ENCODE results near the gene CAPN5. TPM values are rescaled to one million over a fixed set of nuclear protein-coding genes. Genes with fewer than 3 reads are reported as not detected.

Gene CAPN5
- total RNA-seq, 2 donors from 2014 or later: 0.19 to 0.93 TPM

DNA sequence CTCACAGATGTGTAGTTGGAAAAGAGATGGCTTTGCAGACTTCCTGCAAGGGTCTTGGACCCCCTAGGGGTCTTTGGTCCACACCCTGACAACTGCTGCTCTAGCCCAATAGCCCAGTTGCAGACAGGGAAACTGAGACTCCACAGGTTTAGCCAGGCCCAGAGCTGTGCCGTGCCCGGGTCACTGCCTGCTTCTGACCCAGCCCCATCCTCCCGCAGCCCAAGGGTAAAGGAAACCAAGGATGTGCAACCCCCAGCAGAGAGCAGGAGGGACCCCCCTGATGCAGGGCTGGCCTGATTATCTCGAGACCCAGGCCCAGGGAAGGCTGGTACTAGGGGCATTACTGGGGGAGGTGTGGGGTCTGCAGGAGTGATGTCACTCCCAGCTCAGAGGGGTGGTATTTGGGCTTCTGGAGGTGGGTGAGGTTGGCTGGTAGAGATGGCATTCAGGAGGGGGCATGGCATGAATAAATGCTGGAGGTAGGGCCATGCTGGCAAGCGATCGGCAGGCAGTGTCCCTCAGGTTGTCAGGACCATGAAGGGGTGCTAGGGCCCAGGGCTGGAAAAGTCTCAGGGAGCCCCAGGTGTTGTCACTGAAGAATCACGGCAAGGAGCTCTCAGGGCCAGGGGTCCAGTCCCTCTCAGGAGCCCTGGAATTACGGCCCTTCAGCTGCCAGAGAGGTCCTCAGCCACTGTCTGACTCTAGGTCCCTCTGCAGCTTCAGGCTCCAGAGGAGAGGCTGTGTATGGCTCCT, 82.4 kb downstream of the CAPN5 start:
- Mint-ChIP-seq H3K27me3 (no peaks in the 10 kb centered on the region), H3K9me3 (no peaks in the 10 kb centered on the region), H3K27ac (no peak overlapping the region), H3K4me1 (peaks cover 26% of the 10 kb centered on the region), H3K36me3 (ENCODE audit: low read depth) (no peaks in the 10 kb centered on the region), H3K4me3 (peak overlapping the region; percentile 63)
- no peak for ATAC-seq (replicated peaks)

DNA sequence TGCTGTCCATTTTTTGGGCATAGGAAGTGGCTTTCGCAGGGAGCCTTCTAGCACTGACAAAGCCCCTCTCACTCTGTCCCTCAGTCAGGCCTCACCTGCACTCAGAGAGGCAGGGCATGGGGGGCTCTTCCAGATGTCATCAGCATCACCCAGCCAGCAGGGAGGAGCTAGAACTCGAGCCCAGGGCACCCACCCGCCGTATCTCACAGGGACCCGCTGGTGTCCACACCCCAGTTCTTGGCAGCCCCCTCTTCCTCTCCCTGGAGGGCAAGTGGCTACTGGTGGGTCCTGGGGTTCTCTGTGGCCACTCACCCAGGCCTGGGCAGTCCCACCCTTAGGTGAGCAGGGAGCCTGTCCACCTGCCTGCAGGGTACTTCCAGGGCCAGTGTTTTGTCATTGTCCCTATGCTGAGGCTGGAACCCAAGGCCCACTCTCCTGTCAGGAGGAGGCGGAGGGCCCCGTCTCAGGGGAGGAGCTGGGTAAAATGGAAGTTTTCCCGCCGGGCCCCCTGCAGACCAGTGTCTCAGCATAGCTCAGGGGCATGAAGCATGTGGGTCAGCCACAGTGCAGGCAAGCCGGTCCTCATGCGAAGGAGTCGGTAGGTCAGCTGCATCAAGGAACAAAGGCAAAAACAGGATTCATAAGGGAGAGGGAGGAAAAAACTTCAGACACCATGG, 83.1 kb downstream of the CAPN5 start:
- no peak overlapping the region for H3K27ac Mint-ChIP-seq

DNA sequence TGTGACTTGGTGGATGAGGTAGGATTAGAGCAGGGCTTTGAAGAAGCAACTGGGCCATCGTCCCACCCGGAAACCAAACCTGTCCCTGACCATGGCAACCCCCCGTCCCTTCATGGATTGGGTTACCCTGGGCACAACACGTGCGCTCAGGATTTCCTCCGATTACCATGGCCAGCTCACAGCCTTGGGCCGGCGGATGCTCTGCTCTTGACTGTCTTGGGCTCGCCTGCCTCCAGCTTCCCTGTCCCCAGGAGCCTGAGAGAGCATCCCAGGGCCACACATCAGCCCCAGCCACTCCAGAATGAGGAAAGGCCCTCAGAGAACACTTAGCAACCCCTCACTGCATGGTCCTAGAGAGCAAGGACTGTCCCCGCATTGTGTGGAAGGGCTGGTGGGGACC, 84.1 kb downstream of the CAPN5 start:
- Mint-ChIP-seq H3K27ac (peak overlapping the region; percentile 86), H3K36me3 (ENCODE audit: low read depth) (no peaks in the 10 kb centered on the region), H3K4me1 (peaks cover 26% of the 10 kb centered on the region), H3K9me3 (no peaks in the 10 kb centered on the region), H3K4me3 (no peak overlapping the region), H3K27me3 (no peaks in the 10 kb centered on the region)
- no peak for ATAC-seq (replicated peaks)

More for the DNA sequence above, 83.1 kb downstream of the CAPN5 start:
- H3K4me3 Mint-ChIP-seq: no peak overlapping the region
- no peaks in the 10 kb centered on the region for H3K9me3 Mint-ChIP-seq
- H3K27me3 Mint-ChIP-seq: no peaks in the 10 kb centered on the region
- H3K36me3 Mint-ChIP-seq (ENCODE audit: low read depth): no peaks in the 10 kb centered on the region
- no peak for ATAC-seq (replicated peaks)
- peaks cover 26% of the 10 kb centered on the region for H3K4me1 Mint-ChIP-seq

DNA sequence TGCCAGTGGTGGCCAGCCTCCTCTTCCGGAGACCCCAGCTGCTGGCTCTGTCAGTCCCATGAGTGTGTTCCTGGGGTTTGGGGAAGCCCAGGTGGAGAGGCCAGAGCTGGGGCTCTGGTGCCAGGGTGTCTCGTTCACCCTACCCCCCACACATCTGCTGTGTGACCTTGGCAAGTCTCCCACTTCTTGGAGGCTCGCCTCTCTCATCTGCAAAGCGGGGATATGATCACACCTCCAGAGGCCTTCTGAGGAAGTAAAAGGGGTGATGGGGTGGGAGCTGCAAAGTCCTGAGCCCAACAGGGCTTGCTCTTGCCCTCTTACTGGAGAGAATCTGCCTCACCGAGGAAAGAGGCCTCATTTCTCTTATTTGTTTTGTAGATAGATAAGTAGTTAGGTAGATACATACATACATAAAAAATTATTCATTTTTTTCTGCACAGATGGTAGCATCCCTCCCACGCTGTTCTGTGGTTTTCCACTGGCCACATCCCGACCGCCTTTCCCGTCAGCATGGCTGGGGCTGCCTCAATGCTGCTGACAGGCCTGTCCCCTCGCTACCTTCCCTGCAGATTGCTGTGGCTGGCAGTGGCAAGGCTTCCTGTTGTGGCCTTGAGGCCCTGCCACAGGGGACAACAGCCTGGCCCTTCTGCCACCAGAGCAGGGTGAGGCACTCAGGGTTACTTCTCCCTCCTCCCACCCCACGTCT, 85.2 kb downstream of the CAPN5 start:
- Mint-ChIP-seq H3K9me3 (no peaks in the 10 kb centered on the region), H3K4me3 (peak overlapping the region; percentile 65), H3K27me3 (no peaks in the 10 kb centered on the region), H3K27ac (peak overlapping the region; percentile 86), H3K4me1 (peaks cover 26% of the 10 kb centered on the region), H3K36me3 (ENCODE audit: low read depth) (no peaks in the 10 kb centered on the region)
- peak; percentile 89 for ATAC-seq (replicated peaks)

DNA sequence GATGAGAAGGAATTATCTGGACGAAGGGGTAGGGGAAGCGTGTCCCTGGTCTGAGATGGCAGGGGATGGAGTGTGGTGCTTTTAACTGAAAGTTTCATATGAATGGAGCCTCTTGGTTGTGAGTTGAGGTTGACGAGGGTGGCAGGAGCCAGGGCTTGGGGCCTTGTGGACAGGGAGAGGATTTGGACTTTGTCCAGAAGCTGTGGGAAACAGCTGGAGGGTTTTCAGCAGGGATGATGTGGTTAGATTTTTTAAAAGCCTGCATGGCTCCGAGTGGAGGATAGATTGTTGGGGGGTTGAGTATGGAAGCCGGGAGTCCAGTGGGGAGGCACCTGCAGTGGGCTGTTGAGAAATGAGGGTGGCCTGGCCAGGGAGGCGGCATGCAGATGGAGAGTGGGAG, 86.1 kb downstream of the CAPN5 start:
- H3K27ac Mint-ChIP-seq: peak overlapping the region; percentile 86
- no peaks in the 10 kb centered on the region for H3K9me3 Mint-ChIP-seq
- no peaks in the 10 kb centered on the region for H3K36me3 Mint-ChIP-seq (ENCODE audit: low read depth)
- no peaks in the 10 kb centered on the region for H3K27me3 Mint-ChIP-seq
- no peak for ATAC-seq (replicated peaks)
- peaks cover 26% of the 10 kb centered on the region for H3K4me1 Mint-ChIP-seq
- peak overlapping the region; percentile 65 for H3K4me3 Mint-ChIP-seq

DNA sequence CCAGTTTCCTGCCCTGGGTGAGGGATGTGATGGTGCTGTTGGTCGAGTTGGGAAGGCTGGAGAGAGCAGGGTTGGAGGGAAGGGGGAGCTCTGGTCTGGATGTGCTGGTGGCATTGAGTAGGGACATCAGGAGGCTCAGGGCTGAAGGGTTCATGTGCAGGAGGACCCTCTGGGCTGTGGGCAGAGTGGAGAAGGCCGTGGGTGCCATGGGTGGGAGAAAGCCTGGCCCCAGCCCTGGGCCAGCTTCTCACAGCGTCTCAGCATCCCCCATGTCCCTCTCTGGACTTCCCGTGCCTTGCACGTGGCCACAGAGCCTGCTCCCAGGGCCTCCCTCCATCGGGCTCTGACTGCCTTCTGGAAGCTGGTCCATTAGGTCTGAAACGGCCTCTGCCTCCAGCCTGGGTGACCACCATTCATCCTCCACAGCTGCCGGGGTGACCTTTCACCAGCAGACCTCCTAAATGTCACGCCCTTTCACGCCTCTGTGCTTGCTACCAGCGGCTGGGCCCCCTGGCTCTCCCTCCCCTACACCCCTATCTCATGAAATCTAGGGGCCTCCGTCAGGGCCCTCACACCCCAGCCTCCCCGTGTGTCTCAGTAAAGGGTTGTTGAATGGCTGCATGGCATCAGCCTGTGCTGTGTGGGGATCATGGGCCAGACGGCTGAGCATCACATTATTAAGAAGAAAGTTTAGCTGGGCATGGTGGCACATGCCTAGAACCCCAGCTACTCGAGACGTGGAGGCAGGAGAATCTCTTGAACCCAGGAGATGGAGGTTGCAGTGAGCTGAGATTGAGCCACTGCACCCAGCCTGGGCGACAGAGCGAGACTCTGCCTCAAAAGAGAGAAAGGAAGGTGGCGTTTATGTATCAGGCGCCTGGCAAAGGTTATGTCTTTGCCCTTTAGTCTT, 86.8 kb downstream of the CAPN5 start:
- Mint-ChIP-seq H3K27me3 (no peaks in the 10 kb centered on the region), H3K4me1 (peaks cover 26% of the 10 kb centered on the region), H3K36me3 (ENCODE audit: low read depth) (no peaks in the 10 kb centered on the region), H3K4me3 (peak overlapping the region; percentile 65), H3K27ac (peak overlapping the region; percentile 86), H3K9me3 (no peaks in the 10 kb centered on the region)
- no peak for ATAC-seq (replicated peaks)

DNA sequence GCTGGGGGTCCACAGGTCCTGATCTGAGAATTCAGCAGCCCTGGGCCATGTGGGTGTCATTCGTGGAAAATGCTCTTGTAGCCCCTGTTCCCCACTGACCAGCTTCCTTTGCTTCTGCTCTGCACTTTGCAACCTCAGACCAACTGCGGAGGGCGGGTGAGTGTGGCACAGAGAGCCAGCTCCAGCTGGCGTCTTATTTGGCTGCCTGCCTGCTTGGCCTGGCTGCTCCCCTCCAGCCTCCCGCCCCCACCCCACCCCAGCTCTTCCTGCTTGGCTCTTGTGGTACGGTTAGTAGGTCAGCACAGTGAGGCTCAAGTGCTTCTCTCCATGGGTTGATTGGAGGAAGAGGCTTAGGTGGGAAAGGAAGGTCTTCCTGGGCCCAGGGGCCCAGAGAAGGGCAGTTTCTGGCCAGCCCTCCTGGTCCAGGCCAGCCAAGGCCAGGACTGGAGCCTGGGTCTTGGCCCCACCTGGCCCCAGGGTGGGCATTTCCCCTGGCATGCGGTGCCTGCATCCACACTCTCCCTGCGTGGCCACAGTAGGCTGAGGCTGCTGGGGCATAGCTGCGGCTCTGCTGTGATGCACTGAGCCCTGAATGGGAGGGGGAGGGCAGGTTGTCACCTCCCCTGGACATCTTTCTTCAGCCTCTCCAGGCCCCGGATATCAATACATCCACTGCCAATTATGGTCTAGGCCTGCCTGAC, 87.8 kb downstream of the CAPN5 start:
- H3K36me3 Mint-ChIP-seq (ENCODE audit: low read depth): no peaks in the 10 kb centered on the region
- no peaks in the 10 kb centered on the region for H3K9me3 Mint-ChIP-seq
- ATAC-seq (replicated peaks): no peak
- no peak overlapping the region for H3K27ac Mint-ChIP-seq
- peak overlapping the region; percentile 65 for H3K4me3 Mint-ChIP-seq
- no peaks in the 10 kb centered on the region for H3K27me3 Mint-ChIP-seq
- peaks cover 26% of the 10 kb centered on the region for H3K4me1 Mint-ChIP-seq

DNA sequence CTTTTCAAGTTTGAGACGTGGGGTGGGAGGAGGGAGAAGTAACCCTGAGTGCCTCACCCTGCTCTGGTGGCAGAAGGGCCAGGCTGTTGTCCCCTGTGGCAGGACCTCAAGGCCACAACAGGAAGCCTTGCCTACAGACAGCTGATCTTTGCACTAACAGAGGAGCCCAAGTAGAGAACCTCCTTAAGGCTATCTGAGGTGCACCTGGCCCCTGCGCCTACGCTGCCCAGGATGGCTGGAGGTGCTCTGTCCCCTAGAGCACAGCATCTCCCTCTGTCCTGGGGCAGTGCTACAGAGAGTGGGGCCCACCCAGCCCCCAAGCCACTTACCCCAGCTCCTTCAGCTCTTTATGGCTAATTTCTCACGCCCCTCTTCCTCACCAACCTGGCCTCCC, 88.3 kb downstream of the CAPN5 start:
- ATAC-seq (replicated peaks): peak; percentile 30
- Mint-ChIP-seq H3K4me1 (peaks cover 26% of the 10 kb centered on the region), H3K27me3 (no peaks in the 10 kb centered on the region), H3K36me3 (ENCODE audit: low read depth) (no peaks in the 10 kb centered on the region), H3K4me3 (no peak overlapping the region), H3K27ac (no peak overlapping the region), H3K9me3 (no peaks in the 10 kb centered on the region)

DNA sequence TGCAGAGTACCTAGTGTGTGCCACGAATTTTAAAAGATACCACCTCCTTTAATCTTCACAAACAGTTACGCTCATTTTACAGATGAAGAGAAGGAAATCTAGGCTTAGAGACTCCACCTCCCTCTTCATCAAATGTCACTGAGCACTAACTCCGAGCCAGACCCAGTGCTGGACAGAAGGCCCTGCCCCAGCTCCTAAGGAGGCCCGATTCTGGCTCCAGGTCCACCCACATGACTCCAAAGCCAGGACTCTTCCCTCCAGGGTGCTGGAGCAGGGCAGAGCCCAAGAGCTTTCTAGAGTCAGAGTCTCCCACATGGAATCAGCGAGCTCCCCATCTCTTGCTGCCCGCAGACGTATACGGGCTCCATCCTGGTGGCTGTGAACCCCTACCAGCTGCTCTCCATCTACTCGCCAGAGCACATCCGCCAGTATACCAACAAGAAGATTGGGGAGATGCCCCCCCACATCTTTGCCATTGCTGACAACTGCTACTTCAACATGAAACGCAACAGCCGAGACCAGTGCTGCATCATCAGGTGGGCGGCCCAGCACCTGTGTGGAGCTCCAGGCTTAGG, 88.9 kb downstream of the CAPN5 start:
- Mint-ChIP-seq H3K36me3 (ENCODE audit: low read depth) (no peaks in the 10 kb centered on the region), H3K27ac (no peak overlapping the region), H3K27me3 (no peaks in the 10 kb centered on the region), H3K4me3 (no peak overlapping the region), H3K9me3 (no peaks in the 10 kb centered on the region), H3K4me1 (peaks cover 26% of the 10 kb centered on the region)
- no peak for ATAC-seq (replicated peaks)

DNA sequence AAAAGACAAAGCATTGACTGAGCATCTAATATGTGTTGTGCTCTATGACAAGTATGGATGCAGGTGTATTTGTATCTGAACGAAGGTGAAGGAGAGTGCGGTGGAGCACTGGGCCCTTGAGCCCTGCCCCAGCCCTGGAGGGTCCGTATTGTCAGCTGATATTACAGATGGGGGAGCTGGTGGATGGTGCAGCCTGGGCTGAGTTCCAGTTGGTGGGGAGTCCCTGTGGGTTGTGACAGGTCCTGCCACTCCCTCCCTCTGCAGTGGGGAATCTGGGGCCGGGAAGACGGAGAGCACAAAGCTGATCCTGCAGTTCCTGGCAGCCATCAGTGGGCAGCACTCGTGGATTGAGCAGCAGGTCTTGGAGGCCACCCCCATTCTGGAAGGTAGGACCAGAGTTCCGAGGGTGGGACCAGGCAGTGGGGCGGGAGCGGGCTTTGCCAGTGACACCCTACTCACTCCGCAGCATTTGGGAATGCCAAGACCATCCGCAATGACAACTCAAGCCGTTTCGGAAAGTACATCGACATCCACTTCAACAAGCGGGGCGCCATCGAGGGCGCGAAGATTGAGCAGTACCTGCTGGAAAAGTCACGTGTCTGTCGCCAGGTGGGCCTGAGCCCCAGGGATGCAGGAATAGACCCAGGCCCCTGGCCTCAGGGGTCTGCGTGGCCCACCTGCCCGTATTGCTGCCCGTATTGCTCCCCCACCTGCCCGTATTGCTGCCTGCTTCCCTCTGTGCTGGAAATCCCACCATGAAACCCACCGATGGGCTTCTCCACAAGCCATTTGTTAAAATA, 89.8 kb downstream of the CAPN5 start:
- no peaks in the 10 kb centered on the region for H3K27me3 Mint-ChIP-seq
- no peak overlapping the region for H3K4me3 Mint-ChIP-seq
- no peaks in the 10 kb centered on the region for H3K9me3 Mint-ChIP-seq
- H3K36me3 Mint-ChIP-seq (ENCODE audit: low read depth): no peaks in the 10 kb centered on the region
- no peak overlapping the region for H3K27ac Mint-ChIP-seq
- H3K4me1 Mint-ChIP-seq: peaks cover 23% of the 10 kb centered on the region
- ATAC-seq (replicated peaks): no peak

DNA sequence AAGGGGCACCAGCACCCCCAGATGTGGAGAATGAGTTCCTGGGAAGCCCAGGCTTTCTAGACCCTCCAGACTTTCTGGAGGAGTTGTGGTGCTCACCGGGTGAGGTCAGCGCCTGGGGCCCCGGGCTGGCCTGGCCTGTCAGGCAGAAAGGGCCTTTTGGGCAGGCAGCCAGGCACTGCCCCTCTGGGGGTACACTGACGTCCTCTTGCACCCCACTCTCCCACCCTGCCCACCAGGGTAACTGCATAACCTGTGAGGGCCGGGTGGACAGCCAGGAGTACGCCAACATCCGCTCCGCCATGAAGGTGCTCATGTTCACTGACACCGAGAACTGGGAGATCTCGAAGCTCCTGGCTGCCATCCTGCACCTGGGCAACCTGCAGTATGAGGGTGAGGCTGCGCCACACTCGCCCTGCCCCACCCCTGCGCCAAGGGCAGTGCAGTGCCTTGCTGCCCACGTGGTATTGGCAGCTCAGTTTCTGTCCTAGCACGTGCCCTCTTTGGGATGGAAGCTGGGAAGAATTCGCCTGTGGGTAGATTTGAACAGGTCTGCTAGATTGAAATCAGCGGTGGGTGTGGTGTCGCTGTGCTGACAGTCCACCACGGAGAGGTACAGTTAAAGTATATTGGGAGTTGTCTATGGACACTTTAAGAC, 91.4 kb downstream of the CAPN5 start:
- Mint-ChIP-seq H3K4me1 (peaks cover 8% of the 10 kb centered on the region), H3K36me3 (ENCODE audit: low read depth) (no peaks in the 10 kb centered on the region), H3K27me3 (no peaks in the 10 kb centered on the region), H3K9me3 (no peaks in the 10 kb centered on the region), H3K4me3 (no peak overlapping the region), H3K27ac (peak overlapping the region; percentile 53)
- no peak for ATAC-seq (replicated peaks)

DNA sequence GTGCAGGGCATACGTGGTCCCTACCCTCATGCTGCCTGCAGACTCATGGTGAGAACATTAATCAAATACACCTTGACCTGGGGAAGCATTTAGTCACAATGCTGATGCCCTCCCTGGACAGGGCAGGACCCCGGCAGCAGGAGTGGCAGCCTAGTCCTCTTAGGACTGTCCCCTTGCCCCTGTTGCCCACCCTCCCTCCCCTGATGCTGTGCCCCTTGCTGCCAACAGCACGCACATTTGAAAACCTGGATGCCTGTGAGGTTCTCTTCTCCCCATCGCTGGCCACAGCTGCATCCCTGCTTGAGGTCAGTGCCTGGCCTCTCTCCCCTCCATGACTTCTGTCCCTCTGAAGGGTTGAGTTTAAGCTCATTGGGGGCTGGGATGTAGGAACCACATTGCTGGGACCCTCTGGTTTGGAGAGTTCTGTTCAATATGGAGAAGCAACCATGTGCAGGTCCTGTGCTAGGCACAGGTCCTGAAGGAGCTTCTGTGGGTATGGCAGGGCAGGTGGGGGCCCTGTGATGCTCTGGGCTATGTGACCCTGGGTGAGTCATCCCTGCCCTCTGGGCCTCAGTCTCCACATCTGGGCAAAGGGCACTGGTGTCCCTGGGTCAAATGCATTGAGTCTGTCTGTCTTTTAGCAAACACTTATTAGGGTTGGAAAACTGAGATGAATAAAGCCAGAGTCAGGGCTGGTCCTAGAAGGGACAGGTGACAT, 92.6 kb downstream of the CAPN5 start:
- H3K9me3 Mint-ChIP-seq: no peaks in the 10 kb centered on the region
- ATAC-seq (replicated peaks): no peak
- H3K4me3 Mint-ChIP-seq: no peak overlapping the region
- no peak overlapping the region for H3K27ac Mint-ChIP-seq
- no peaks in the 10 kb centered on the region for H3K27me3 Mint-ChIP-seq
- no peaks in the 10 kb centered on the region for H3K36me3 Mint-ChIP-seq (ENCODE audit: low read depth)
- no peaks in the 10 kb centered on the region for H3K4me1 Mint-ChIP-seq
